Gastroesophageal sphincter (tissue), 3 donors: ENCODE results near the gene GFOD2.

ENCODE experiments used
- CTCF ChIP-seq, 4 experiments: fragments of 200-600 bp in 2 of 4; fragments of 450-650 bp in 2 of 4; sonication (generic) in 1 of 4; IDR thresholded peaks; one replicate each; pipeline ENCODE4 v1.5.1; 2017 to 2019; ENCODE audit warnings: antibody characterized with exemption in 4 of 4, mild to moderate bottlenecking in 2 of 4, moderate library complexity in 2 of 4
- EP300 ChIP-seq: sonication (generic); formaldehyde crosslinking; IDR thresholded peaks from one replicate; pipeline ENCODE4 v1.6.1; 2017; ENCODE audit warnings: antibody characterized with exemption, mild to moderate bottlenecking
- POLR2AphosphoS5 ChIP-seq: sonication (generic); formaldehyde crosslinking; IDR thresholded peaks from one replicate; pipeline ENCODE4 v1.6.1; 2017; ENCODE audit warnings: antibody characterized with exemption

- TF ChIP-seq EP300: no peak
- TF ChIP-seq CTCF (IDR thresholded peaks at IDR 0.05): no peak
- TF ChIP-seq POLR2AphosphoS5: no peak
Measured at GRCh38 chr16:67704110-67704509, 15.0 kb downstream of the GFOD2 start.
